Body of pancreas (tissue), 4 donors: ENCODE data around the gene SETD1B. TPM values are rescaled to one million over a fixed set of nuclear protein-coding genes. Genes with fewer than 3 reads are reported as not detected.

Experiments used
- ATAC-seq: fragments of 150-250 bp; one replicate; pipeline ENCODE4 v1.9.1; 2016
- DNase-seq, 4 donors: peaks; one replicate each; pipeline ENCODE4 v3.0.0-alpha.2; 2019
- H3K27ac ChIP-seq, 4 donors: fragments of 200-600 bp; sonication (generic); 1 replicate in 3 of 4; 2 replicates in 1 of 4; pipeline versions ENCODE4 v1.5.1 to v1.6.1; 2016 to 2019; ENCODE audit warnings: mild to moderate bottlenecking in 1 of 4, mixed read lengths in 1 of 4, moderate library complexity in 1 of 4
- H3K27me3 ChIP-seq, 2 donors: fragments of 200-600 bp; sonication (generic); one replicate each; pipeline ENCODE4 v1.6.0; 2016; ENCODE audit warnings: mild to moderate bottlenecking in 1 of 2
- H3K36me3 ChIP-seq, 2 donors: fragments of 200-600 bp; sonication (generic); replicated peaks in 1 of 2; 2 replicates each; pipeline ENCODE4 v1.5.1; 2016; ENCODE audit warnings: low read depth in 2 of 2; ENCODE audit not compliant: insufficient read depth in 1 of 2
- H3K4me1 ChIP-seq: fragments of 200-600 bp; sonication (generic); one replicate; pipeline ENCODE4 v1.6.0; 2016
- H3K4me3 ChIP-seq, 2 donors: fragments of 200-600 bp; sonication (generic); 1 replicate in 1 of 2; 2 replicates in 1 of 2; pipeline ENCODE4 v1.5.1; 2016 to 2019
- H3K9me3 ChIP-seq, 3 donors: fragments of 200-600 bp; sonication (generic); 1 replicate in 2 of 3; 2 replicates in 1 of 3; pipeline ENCODE4 v1.5.1; 2016
- POLR2A ChIP-seq, 3 donors: fragments of 450-650 bp; IDR thresholded peaks; one replicate each; pipeline ENCODE4 v1.6.1; 2016; ENCODE audit warnings: antibody characterized with exemption in 3 of 3, mild to moderate bottlenecking in 2 of 3
- WGBS, 2 donors: methylation state at CpG; one replicate each; pipeline ENCODE4 v1.1.5; 2017; 5-methylcytosine and 5-hydroxymethylcytosine counted together
- intact Hi-C: fragments of 100-400 bp; cut with DNase I; formaldehyde crosslinking; loops from one replicate; pipeline ENCODE4 v1.15.1; 2023
- total RNA-seq, 2 donors: library from RNA; depleted of rRNA; stranded (reverse); fragments of >200 nt; gene quantifications; one replicate each; pipeline ENCODE4 v1.1.0, GENCODE V29; 2016
- TF ChIP-seq, protein P1 (sequence below), 7 experiments: fragments of 450-650 bp in 4 of 7; fragments of 200-600 bp in 3 of 7; sonication (generic) in 3 of 7; IDR thresholded peaks; one replicate each; pipeline ENCODE4 v1.5.1; 2016 to 2019; ENCODE audit warnings: antibody characterized with exemption in 7 of 7

The SETD1B gene
- total RNA-seq, 2 donors from 2014 or later, result 9.1 to 15.8 TPM

DNA sequence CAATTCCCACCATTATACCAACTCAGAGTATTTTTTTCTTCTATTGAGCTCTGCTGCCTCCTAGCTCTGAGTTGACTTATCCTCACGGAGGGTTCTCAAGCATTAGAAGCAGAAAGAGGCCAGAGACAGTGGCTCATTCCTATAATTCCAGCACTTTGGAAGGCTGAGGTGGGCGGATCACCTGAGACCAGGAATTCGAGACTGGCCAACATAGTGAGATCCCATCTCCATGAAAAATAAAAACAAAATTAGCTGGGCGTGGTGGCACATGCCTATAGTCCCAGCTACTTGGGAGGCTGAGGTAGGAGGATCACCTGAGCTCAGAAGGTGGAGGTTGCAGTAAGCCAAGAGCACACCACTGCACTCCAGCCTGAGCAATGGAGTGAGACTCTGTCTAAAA lies 33.9 kb downstream of the SETD1B start:
- ATAC-seq (no peak), DNase-seq (no peak)
- 62 to 67% methylated on average over 4 of the region's 4 CpGs for WGBS, 2 donors
- Histone ChIP-seq H3K9me3 (no peaks in the 10 kb centered on the region), H3K27me3 (no peaks in the 10 kb centered on the region), H3K36me3 (no peaks in the 10 kb centered on the region), H3K4me3 (no peak overlapping the region), H3K27ac (no peak overlapping the region), H3K4me1 (peaks cover 12% of the 10 kb centered on the region)
- intact Hi-C loops, result no loop called here
- TF ChIP-seq, protein P1, sequence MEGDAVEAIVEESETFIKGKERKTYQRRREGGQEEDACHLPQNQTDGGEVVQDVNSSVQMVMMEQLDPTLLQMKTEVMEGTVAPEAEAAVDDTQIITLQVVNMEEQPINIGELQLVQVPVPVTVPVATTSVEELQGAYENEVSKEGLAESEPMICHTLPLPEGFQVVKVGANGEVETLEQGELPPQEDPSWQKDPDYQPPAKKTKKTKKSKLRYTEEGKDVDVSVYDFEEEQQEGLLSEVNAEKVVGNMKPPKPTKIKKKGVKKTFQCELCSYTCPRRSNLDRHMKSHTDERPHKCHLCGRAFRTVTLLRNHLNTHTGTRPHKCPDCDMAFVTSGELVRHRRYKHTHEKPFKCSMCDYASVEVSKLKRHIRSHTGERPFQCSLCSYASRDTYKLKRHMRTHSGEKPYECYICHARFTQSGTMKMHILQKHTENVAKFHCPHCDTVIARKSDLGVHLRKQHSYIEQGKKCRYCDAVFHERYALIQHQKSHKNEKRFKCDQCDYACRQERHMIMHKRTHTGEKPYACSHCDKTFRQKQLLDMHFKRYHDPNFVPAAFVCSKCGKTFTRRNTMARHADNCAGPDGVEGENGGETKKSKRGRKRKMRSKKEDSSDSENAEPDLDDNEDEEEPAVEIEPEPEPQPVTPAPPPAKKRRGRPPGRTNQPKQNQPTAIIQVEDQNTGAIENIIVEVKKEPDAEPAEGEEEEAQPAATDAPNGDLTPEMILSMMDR (IDR thresholded peaks at IDR 0.05), result no peak
- no peak for TF ChIP-seq POLR2A (IDR thresholded peaks at IDR 0.05)

DNA sequence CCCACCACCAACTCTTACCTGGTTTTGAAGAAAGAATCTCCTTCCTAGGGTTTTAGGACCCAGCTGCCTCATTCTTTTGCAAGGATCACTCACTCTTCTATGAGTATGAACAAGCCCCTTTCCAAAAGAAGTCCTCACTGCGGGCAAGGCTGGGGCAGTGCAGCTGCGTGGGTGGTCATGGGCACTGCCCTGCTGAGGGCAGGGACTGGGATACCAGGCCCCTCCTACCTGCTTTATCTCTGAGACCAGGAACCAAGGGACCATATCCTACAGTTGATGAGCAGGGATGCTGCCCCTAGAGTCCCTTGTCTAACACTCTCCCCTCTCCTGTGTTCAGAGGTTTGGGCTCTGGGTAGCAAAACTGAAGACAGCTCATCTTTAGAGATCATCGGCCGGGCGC lies 34.3 kb downstream of the SETD1B start:
- Histone ChIP-seq H3K27ac (no peak overlapping the region), H3K4me3 (no peak overlapping the region), H3K4me1 (peaks cover 12% of the 10 kb centered on the region), H3K9me3 (no peaks in the 10 kb centered on the region), H3K36me3 (no peaks in the 10 kb centered on the region), H3K27me3 (no peaks in the 10 kb centered on the region)
- WGBS, 2 donors, result 60 to 88% methylated on average over 2 to 5 of the region's 5 CpGs
- no peak for TF ChIP-seq POLR2A (IDR thresholded peaks at IDR 0.05)
- TF ChIP-seq, protein P1 (IDR thresholded peaks at IDR 0.05), result no peak
- intact Hi-C loops, result no loop called here
- no peak for ATAC-seq
- DNase-seq, result no peak

DNA sequence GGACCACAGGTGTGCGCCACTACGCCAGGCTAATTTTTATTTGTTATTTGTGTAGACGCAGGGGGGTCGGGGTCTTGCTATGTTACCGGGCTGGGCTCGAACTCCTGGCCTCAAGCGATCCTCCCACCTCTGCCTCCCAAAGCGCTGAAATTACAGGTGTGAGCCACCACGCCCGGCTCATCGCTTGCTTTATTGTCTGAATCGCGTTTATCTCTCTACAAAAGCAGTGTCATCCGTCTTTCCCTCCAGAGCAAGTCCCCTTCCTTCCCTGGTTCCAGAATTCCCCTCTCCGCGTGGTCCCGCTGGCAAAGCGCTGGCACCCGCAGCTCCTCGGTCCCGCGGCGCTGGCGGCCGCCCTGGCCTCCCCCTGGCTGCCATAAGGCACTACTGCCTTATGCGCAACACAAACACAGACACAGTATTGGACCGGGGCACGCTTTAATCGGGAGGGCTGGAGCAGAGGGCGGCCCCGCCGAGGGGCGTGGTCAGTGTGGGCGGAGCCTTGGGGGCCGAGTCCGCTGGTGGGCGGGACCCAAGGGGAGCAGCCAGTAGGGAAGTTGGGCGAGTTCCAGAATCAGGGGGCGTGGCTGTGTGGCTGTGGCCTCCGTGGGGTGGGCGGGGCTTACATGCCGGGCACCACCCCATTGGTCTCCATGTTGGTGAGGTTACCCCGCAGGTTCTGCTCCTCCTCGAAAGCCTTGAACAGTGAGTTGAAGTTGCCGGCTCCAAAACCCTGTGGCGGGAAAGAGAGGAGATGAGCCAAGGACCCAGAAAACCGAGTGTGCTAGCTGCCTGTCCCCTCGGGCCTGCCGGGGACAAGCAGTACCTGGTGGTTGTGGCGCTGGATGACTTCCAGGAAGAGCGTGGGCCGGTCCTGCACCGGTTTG lies 35.5 kb downstream of the SETD1B start:
- peak; percentile 100 for DNase-seq
- TF ChIP-seq, protein P1 (IDR thresholded peaks at IDR 0.05), result peak in 5 of 7 experiments; percentile 31 to 62 (median 60)
- peak in 2 of 3 donors; percentile 62 to 65 for TF ChIP-seq POLR2A (IDR thresholded peaks at IDR 0.05)
- H3K27me3 ChIP-seq, result no peaks in the 10 kb centered on the region
- peak; percentile 97 for ATAC-seq
- no peaks in the 10 kb centered on the region for H3K9me3 ChIP-seq
- peak overlapping the region; percentile 25 to 60 (median 47) for H3K27ac ChIP-seq
- peaks cover 12% of the 10 kb centered on the region for H3K4me1 ChIP-seq
- H3K36me3 ChIP-seq, result no peaks in the 10 kb centered on the region
- WGBS, 2 donors, result 12 to 24% methylated on average over 25 to 53 of the region's 53 CpGs
- intact Hi-C loops, result no loop called here
- H3K4me3 ChIP-seq, result peak overlapping the region; percentile 16 to 18

DNA sequence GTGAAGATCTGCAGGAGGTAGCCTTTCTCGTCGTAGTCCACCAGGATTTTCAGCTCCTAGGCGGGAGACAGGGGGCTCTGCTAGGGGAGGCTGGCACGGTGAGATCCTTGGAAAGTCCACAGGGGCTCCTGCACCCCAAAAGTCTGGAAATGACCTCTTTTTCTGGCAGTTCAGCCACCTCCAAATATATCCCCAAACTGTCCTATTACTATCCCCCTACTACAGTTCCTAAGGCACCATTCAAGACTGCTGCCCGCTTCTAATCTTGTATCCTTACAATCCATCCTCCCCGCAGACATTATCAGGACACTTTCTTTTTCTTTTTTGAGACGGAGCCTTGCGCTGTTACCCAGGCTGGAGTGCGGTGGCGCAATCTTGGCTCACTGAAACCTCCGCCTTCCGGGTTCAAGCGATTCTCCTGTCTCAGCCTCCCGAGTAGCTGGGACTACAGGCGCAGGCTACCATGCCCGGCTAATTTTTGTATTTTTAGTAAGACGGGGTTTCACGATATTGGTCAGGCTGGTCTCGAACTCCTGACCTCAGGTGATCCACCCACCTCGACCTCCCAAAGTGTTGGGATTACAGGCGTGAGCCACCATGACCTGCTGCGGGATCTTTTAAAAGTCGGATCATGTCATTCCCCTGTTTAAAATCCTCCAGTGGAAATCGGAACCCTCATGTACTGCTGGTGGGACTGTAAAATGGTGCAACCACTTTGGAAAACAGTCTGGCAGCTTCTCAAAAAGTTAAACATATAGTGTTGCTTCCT lies 36.4 kb downstream of the SETD1B start:
- intact Hi-C loops, result no loop called here
- no peaks in the 10 kb centered on the region for H3K27me3 ChIP-seq
- peaks cover 12% of the 10 kb centered on the region for H3K4me1 ChIP-seq
- H3K27ac ChIP-seq, result peak overlapping the region; percentile 25 to 60 (median 47)
- DNase-seq (no peak), ATAC-seq (no peak)
- no peaks in the 10 kb centered on the region for H3K9me3 ChIP-seq
- H3K36me3 ChIP-seq, result no peaks in the 10 kb centered on the region
- TF ChIP-seq, protein P1 (IDR thresholded peaks at IDR 0.05), result no peak
- no peak for TF ChIP-seq POLR2A (IDR thresholded peaks at IDR 0.05)
- 64 to 81% methylated on average over 20 to 24 of the region's 24 CpGs for WGBS, 2 donors
- H3K4me3 ChIP-seq, result peak overlapping the region; percentile 16 to 18
